Measurements from ENCODE around the gene BMP7. TPM values are rescaled to one million over a fixed set of nuclear protein-coding genes. Genes with fewer than 3 reads are reported as not detected.

Gene BMP7
- total and polyA plus RNA-seq, 2 of the 8 experiments (the other 6 are each of a cell fraction or from before 2014, with no cell fraction given) = 9.2 to 14.7 TPM

GRCh38 chr20:57298457-57298856 is 32.0 kb upstream of the BMP7 start:
- Histone ChIP-seq H2BK15ac (ENCODE audit: low read length) (no peak overlapping the region), H2BK120ac (replicated peaks; ENCODE audit: low read depth, low read length) (no peak overlapping the region), H3K4me1 (replicated peaks in 1 of 4; ENCODE audit: control insufficient read depth in 3 of 4, insufficient read depth in 4 of 4, low read length in 3 of 4) (peaks cover 0 to 7% (median 0%) of the 10 kb centered on the region in 4 experiments; a peak in 1 of 7 replicates), H3K9ac (replicated peaks in 1 of 4; ENCODE audit: extremely low read depth in 1 of 4, low read depth in 3 of 4, low read length in 3 of 4) (no peak overlapping the region), H2AFZ (ENCODE audit: low read length) (no peak overlapping the region), H2BK20ac (ENCODE audit: low read length) (no peak overlapping the region), H3K23me2 (ENCODE audit: low read depth, low read length) (no peaks in the 10 kb centered on the region), H3K27me3 (replicated peaks in 1 of 4; ENCODE audit: control insufficient read depth in 3 of 4, extremely low read depth in 1 of 4, insufficient read depth in 3 of 4, low read length in 3 of 4) (no peaks in the 10 kb centered on the region), H2BK12ac (ENCODE audit: low read depth, low read length) (no peak overlapping the region), H3K56ac (replicated peaks; ENCODE audit: insufficient read length, low read depth, low read length) (no peak overlapping the region), H3K4ac (replicated peaks; ENCODE audit: insufficient read length, low read depth, low read length) (no peak overlapping the region), H4K91ac (replicated peaks; ENCODE audit: insufficient read length, low read length) (no peak overlapping the region), H4K5ac (ENCODE audit: insufficient read length, low read depth, low read length) (no peak overlapping the region), H4K8ac (ENCODE audit: extremely low read depth, insufficient read depth, low read length) (no peak overlapping the region), H3K36me3 (ENCODE audit: control insufficient read depth in 2 of 4, insufficient read depth in 4 of 4, low read length in 3 of 4) (no peaks in the 10 kb centered on the region), H2AK5ac (ENCODE audit: low read depth, low read length) (no peak overlapping the region), H4K20me1 (replicated peaks in 1 of 2; ENCODE audit: control insufficient read depth in 1 of 2, insufficient read depth in 2 of 2, low read length in 2 of 2) (no peaks in the 10 kb centered on the region), H3K27ac (ENCODE audit: low read depth, low read length) (no peak overlapping the region), H3K4me3 (ENCODE audit: extremely low read depth in 1 of 4, insufficient read depth in 2 of 4, low read depth in 3 of 4, low read length in 4 of 4) (no peak overlapping the region), H3K23ac (ENCODE audit: insufficient read length) (no peak overlapping the region), H3K9me3 (ENCODE audit: insufficient read depth in 2 of 2, low read depth in 1 of 2, low read length in 1 of 2) (no peaks in the 10 kb centered on the region), H3K79me1 (ENCODE audit: low read depth, low read length) (no peaks in the 10 kb centered on the region), H3K14ac (ENCODE audit: insufficient read length) (no peak overlapping the region), H3K4me2 (ENCODE audit: insufficient read depth in 1 of 2, low read depth in 2 of 2, low read length in 2 of 2) (no peak overlapping the region), H2BK5ac (ENCODE audit: low read depth, low read length) (no peak overlapping the region), H3K18ac (ENCODE audit: extremely low read depth, low read length) (no peak overlapping the region), H3K79me2 (ENCODE audit: control insufficient read depth in 1 of 2, insufficient read depth in 2 of 2, low read length in 2 of 2) (no peaks in the 10 kb centered on the region)
- 90% methylated on average over 4 of the region's 4 CpGs; no CpG with 5 or more reads in 1 of the 2 experiments for WGBS, 2 experiments (ENCODE audit: extremely low coverage in 1 of 2, insufficient coverage in 1 of 2, insufficient read length in 1 of 2, insufficient replicate concordance in 2 of 2, low coverage in 1 of 2, low lambda C conversion rate in 2 of 2, missing lambda C conversion rate in 1 of 2)
- ChIA-PET POLR2A (ENCODE audit: partially characterized antibody) (no interaction called here), CTCF (ENCODE audit: partially characterized antibody) (interaction anchor here (2.0 kb wide), 1 partner anchor 206 kb away, joined by 7 read pairs; no protein-coding TSS in a partner anchor)
- no peak for FAIRE-seq
- DNase-seq (ENCODE audit: low read depth in 1 of 2, low spot score in 2 of 2) = no peak
- TF ChIP-seq POLR2A (IDR thresholded peaks at IDR 0.05; ENCODE audit: control extremely low read depth in 1 of 2, low read depth in 2 of 2, low read length in 2 of 2) (no peak), POU5F1 (IDR thresholded peaks at IDR 0.05; ENCODE audit: low read depth, low read length) (no peak), TCF12 (IDR thresholded peaks at IDR 0.05; ENCODE audit: low read depth, low read length) (no peak), BACH1 (IDR thresholded peaks at IDR 0.05; ENCODE audit: low read length) (no peak), EGR1 (IDR thresholded peaks at IDR 0.05; ENCODE audit: borderline replicate concordance, low read depth, low read length) (no peak), CHD1 (IDR thresholded peaks at IDR 0.05; ENCODE audit: low read depth, low read length) (no peak), RNF2 (IDR thresholded peaks at IDR 0.05; ENCODE audit: borderline replicate concordance, low read depth, low read length, missing control alignments, poor library complexity, severe bottlenecking) (no peak)

All from H1 (cell line).